GM19395 (cell line): Measurements from ENCODE around the gene EVA1C.
"Not testable (repeated sequence)": the region's sequence is repeated elsewhere in the genome, so short reads cannot be mapped to it uniquely, and the experiment has no call there.

ENCODE experiments used
- ATAC-seq: cut with Tn5 transposase; IDR thresholded peaks from one replicate; pipeline ENCODE4 v1.9.1; 2021; ENCODE audit warnings: mild to moderate bottlenecking, moderate library complexity; ENCODE audit not compliant: unreplicated experiment

Gene EVA1C

DNA sequence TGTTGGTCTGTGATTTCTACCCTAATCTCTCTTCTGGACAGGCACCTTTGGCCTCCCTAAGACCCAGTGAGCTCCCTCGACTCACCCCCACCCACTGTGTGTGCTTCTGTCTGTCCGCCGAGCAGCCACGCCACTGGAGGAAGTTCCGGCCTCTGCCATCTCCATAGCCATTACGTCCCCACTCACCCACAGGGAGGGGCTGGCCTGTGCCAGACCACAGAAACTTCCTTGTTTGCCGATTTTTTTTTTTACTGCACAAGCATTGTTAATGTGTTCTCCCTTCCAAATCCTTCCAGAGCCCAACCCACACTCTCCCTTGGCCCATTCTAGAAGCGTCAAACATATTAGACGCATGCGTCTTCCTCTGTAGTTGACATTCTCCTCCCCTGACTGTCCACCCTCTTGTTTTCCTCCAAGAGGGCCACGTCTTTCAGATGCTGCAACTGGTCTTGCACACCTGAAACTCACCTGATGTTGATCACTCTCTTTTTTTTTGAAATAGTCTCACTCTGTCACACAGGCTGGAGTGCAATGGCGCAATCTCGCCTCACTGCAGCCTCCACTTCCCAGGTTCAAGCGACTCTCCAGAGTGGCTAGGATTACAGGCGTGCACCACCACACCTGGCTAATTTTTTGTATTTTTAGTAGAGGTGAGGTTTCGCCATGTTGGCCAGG, 72.3 kb downstream of the EVA1C start:
- ATAC-seq, result no peak

DNA sequence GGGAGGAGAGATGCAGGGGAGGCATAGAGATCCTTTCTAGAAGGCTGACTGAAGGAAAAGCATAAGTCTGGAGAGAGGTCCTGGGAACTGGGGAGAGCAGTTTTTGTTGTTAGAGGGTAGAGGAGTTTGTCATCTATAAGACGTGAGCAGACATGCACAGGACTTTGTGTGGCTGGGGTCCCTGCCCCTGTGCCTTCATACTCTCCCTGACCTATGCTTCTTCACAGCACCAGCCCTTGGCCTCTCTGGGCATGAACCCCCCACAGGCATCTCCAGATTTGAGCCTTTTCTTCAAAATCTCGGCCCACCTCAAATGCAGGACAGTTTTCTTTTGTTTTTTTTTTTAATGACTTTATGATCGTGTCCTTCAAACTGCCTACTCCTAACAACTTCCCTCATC, 79.9 kb downstream of the EVA1C start:
- ATAC-seq, result no peak

DNA sequence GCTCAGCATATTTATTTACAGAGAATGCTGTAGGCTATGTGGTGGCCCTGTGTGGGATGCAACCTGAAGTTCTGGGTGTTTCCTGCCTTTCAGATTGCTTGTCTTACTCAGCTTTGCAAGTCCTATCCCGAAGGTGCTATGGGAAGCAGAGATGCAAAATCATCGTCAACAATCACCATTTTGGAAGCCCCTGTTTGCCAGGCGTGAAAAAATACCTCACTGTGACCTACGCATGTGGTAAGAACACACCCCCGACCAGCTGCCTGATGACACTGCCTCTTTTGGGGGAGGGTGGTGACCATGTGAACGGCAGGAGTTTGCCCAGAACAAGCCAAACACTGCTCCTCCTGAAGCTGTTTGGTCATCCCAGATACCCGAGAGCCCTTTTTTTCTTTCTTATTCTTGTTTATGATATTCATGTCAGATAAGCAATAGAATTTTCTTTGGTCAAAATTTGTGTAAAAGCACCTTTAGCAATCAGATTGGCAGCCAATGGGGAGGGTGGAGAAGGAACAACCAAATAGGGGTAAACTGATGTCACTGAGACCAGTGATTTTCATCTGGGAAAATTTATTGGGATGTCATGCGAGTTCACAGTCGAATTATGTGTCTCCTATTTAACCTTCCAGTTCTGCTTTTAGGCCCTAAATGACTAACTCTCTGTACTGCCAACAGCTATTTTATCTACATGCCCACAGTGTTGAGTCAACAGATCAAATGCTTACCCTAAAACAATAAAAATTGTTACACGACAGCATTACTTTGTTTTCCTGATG, 82.6 kb downstream of the EVA1C start:
- ATAC-seq, result no peak

DNA sequence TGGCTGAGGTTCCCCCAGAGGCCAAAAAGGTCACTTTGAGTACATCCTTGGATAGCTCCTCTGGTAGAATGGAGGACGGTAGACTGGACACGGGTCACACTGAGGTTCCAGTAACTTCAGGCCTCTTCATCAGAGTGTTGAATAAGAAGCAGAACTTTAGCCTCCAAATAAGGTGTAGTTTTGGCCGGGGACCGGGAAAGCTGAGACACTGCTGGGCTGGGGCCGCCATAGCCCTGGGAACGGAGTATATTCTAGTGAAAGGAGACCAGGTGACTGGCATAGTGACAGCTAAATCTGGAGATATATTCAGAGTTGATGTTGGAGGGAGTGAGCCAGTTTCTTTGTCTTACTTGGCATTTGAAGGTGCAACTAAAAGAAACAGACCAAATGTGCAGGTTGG, 84.1 kb downstream of the EVA1C start:
- ATAC-seq, result no peak

DNA sequence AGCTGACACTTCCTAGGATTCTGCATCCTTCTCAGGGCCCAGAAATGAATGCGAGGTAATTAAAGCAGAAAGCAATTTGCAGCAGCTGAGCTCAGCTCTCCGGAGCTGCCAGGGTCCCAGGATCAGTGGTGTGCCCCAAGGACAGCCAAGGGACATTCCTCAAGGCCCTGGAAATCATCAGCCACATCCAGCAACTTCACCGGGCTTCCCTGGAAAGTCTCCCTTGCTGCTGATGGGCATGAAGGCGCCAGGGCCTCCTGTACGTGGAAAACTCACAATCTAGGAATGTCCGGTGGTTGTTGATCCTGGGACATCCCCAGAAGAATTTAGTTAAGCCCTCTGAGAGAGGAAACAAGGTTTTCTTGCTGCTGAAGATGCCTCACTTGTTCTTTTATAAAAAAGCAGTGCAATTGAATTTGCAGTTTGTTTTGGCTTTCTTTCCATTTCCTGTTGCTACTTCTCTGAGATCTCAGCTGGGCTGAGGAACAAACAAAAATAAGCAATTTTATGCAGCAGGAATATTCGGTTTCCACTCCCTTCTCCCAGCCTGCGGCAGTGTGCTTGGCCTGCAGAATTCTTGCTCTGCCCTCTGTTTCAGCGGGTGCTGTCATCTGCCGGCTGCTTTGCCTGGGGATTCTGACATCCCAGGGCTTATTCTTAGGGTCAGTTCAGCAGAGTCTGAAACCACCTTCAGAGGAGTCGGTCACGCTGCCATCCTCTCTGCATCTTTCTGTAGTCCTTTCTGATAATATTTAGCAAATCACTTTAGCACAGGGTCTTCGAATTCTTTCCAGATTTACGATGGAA, 86.9 kb downstream of the EVA1C start:
- no peak for ATAC-seq

DNA sequence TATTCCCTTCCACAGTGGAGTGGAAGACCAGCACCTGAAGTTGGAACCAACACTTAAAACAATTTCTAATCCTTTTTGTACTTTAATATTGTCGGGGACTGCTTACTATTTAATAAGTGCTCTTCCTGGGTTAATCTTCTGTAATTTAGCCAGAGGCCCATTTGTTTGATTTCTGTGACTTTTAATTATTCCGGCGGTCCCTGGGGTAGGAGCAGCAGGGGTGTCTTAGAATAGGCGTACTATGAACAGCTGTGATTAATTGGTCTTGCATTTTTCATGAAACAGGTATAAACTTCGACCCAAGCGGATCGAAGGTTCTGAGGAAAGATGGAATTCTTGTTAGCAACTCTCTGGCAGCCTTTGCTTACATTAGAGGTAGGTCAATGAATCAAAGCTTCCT, 91.1 kb downstream of the EVA1C start:
- not testable (repeated sequence) for ATAC-seq

DNA sequence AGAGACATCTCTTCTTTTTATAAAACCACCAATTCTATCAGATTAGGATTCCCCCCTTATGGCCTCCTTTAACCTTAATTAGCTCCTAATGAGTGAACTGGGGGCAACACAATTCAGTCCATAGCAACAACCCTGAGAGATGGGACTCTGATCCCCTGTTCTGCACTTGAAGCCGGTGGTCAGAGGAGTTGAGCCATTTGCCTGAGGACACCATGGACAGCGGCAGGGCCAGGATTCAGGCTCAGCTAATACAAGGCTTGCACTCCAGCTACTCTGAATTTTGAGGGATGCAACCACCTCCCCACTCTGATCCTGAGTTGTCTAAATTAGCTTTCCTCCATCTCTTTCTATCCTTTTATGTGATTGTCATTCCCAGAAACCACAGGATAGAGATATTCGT, 93.3 kb downstream of the EVA1C start:
- not testable (repeated sequence) for ATAC-seq

DNA sequence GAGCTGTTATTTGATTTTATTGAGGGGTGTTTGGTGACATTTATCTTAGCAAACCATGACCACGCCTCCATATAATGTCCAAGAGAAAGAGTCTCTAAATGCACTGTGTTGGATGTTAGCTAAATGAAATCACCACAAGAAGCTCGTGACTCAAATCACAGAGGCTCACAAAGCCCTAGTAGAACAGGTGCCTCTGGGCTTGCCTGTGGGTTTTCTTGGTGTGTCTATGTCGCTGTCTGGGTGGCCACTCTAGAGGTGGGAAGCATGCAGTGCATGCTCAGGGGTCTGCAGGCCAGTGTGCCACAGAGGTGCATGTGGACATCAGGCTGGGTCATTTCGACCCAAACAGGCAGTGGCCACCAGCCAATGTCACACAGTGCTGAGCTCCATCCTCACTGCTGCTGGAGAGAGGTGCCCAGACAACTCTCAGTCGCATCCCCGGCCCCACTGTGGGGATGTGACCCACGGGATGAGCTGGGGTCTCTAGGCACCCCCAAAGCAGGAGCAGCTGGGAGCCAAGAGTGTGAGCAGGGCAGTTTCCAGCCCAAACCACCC, 94.0 kb downstream of the EVA1C start:
- not testable (repeated sequence) for ATAC-seq

DNA sequence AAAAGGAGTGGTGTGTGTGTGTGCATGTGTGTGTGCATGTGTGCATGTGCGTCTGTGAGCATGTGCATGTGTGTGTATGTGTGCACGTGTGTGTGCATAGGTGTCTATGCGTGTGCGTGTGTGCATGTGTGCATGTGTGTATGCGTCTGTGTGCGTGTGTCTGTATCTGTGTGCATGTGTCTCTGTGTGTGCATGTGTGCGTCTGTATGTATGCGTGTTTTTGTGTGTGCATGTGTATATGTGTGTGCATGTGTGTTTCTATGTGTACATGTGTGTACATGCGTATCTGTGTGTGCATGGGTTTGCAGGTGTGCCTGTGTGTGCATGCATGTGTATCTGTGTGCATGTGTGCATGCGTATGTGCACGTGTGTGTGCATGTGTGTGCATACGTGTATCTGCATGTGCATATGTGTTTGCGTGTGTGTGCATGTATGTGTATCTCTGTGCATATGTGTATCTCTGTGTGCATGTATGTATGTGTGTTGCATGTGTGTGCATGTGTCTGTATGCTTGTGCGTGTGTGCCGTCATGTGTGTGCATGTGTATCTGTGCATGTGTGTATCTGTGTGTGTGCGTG, 94.9 kb downstream of the EVA1C start:
- no peak for ATAC-seq

DNA sequence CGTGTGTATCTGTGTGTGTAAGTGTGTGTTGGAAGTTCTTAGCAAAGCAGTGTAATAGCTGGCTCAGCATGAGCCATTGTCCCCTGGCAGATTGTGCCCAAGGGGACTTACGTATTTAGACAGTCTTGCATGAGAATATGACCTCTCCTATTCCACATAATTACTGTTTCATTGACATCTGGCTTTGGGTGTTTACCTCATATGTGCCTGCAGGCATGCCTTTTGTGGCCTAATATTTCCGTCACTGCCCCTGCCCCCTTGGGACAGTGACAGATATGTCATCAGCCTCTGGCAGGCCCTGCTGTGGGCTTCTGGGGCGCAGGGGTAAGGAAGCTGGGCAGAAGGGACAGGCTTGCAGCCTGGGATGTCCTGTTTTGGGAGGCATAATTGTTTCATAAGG, 95.5 kb downstream of the EVA1C start:
- not testable (repeated sequence) for ATAC-seq

DNA sequence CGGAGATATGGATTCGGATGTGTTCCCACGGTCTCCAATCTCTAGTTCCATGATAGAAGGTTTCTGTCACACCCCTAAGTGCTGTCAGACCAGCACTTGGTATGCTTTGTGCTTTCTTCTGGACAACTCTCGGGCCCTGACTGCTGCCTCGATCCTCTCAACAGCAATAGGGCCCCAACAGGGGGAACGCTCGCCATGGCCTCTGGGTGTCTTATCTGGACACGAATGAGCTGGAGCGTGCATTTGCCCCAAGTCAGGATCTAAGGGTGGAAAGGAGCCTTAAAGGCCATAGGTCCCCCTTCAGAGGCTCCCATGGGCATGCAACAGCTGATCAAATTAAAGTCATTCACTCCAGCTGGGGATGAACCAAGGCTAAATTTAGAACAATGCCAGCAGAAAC, 96.1 kb downstream of the EVA1C start:
- ATAC-seq, result no peak

DNA sequence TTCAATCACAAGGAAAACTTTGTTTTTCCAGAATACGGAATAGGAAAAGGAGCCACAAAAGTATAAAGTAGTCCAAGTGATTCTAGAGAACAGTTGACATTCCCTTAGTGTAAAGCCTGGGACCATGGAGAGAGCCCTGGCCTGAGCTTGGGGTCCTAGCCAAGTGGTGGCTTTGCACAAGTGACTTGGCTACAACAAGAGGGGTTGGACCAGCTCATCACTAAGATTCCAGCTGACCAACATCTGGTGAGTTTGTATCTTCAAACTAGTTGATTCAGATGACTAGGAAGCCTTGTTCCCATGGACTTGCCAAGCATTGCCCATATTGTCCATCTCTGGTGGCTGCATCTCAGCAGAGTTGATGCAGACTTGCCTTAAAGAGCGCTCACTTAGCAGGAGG, 96.5 kb downstream of the EVA1C start:
- ATAC-seq, result not testable (repeated sequence)

DNA sequence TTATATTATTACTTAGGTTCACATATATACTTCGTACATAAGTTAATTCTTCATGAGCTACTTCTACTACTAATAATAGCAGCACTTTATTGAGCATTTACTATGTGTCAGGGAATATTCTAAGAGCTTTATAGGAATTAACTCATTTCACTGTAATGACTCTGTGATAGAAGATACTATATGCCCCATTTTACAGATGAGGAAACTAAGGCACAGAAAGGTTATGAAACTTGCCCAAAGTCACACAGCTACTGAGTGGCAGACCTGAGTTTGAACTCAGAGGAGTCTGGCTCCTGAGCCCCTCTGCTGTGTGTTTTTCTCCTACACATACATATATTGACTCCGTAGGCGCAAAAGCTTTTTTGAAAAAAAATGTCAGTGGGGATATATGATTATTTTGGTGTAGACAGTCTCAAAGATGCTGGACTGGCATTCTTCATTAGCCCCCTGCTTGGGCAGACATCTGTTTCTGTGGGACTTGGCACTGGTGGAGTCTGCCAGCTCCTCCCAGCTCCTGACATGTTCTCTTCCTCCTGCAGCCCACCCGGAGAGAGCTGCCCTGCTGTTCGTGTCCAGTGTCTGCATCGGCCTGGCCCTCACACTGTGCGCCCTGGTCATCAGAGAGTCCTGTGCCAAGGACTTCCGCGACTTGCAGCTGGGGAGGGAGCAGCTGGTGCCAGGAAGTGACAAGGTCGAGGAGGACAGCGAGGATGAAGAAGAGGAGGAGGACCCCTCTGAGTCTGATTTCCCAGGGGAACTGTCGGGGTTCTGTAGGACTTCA, 102.0 kb downstream of the EVA1C start:
- no peak for ATAC-seq

DNA sequence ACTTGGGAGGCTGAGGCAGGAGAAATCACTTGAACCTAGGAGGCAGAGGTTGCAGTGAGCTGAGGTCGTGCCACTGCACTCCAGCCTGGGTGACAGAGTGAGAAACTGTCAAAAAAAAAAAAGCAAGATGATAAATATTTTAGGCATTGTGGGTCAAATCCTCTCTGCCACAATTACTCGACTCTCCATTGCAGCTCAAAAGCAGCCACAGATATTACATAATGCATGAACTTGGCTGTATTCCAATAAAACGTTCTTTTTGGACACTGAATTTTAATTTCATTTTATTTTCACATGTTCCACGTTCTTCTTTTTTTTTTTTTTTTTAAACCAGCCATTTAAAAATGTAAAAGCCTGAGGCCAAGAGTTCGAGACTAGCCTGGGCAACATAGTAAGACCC, 103.4 kb downstream of the EVA1C start:
- no peak for ATAC-seq

DNA sequence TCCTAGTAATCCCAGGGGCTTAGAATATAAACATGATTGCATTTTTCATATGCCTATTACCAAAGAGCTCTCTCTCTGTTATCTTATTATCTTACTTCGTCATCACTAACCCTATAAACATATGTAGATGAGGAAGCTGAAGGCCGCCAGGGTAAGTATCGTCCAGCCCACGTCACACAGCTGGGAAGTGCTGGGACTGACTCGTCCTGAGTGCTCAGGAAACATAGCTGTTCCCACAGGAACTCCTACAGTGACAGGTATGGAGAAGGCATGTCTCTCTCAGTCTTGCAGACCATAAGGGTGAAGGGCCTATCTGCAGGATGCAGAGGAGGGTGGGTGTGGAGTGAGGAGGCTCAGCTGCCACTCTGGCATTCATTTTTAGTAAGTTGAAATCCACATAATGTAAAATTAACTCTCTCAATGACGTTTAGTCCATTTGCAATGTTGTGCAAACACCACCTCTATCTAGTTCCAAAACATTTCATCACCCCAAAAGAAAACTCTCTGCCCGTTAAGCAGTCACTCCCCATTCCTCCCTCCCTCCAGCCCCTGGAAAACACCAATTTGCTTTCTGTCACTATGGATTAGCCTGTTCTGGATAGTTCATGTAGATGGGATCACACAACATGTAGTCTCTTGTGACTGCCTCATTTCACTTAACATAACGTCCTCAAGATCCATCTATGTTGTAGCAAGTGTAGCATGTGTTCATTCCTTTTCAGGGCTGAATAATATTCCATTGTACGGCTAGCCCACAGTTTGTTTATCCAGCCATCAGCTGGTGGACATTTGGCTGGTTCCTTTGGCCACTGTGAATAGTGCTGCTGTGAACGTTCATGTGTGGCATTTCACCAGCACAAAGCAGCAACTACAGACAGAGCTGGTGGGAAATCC, 104.5 kb downstream of the EVA1C start:
- ATAC-seq, result no peak

DNA sequence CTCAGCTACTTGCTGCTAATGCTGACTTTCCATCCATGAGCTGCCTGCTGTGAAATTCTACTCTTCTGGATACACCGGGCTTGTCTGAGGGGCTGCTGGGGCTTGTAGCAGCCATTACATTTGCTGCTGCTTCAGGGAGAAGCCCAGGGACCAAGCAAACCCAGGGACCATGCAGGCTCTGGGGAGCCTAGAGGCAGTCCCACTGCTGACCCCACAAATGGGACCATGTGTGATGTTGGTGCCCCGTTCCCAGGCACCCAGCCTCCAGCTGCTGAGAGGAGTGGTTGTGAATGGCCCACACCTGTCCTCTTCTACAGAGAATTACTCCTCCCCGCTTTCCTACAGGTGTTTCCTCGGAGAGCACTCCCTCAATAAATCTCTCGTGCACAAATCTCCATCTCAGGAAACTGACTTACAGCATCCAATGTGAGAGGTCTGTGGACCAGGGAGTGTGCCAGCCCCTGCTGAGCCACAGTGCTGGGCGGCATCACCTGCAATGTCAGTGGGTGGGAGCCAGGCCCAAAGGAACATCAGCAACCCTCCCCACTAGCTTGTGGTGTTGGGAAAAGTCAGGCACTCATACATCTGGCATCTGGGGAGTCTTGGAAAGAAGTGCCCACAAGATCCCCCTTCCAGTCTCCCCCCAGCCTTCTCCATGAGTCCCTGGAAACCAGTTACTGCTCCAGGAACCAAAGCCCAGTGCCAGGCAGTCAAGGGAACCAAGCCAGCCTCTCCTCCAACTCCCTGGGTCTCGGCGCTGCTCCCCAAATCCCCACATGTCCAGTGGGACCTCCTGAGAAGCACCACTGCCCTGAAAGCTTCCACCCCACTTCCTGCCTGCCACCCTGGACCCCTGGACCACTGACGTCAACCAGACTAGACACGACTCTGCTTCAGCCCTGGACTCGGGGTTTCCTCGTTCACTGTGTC, 107.7 kb downstream of the EVA1C start:
- ATAC-seq, result no peak

DNA sequence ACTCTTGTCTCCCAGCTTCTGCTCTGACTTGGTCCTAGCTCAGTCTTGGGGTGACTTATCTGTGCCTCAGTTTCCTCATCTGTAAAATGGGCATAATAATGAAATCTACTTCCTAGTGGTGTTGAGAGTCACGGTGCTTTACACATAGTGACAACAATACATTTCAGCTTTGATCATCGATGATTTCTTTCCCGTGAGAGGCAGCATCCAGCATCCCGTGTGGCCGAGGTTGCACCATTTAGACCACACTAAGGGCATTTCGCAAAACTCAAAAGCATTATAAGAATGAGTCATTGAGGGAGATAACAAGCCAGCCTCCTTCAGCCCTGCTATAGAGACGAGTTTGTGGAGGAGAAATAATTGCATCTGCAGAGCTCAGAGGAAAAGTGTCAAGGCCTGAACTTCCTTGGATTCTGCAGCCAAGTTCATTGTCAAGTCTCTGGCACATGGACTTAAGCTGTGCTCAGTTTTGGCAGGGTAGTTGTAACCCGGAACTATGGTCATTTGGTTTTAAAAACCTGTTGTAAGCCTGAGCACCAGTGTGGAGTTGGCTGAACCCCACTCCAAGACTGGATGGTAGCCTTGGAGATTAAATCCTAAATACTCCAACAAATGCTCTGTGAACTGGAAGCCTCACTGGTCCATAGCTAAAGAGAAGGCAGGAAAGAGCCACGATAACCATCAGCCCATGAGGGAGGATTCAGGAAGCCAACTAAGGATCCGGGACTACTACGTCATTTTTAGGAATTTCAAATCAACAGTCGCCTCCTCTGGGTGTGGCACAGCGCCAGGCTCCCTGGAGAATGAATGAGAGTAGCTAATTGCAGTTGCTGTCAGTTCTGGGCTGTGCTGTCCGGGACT, 108.6 kb downstream of the EVA1C start:
- ATAC-seq, result no peak
